Stimulated activated naive B cell treated with anti-CD40 and anti-IgM and Interleukin-4, amounts not matched to agents 10 μg/mL and 1 μg/mL and 100 μg/mL, for 72 hours (primary cell): ENCODE data around the gene ZNF195.
"Not testable (repeated sequence)": the region's sequence is repeated elsewhere in the genome, so short reads cannot be mapped to it uniquely, and the experiment has no call there.

Source experiments
- ATAC-seq, 2 donors: fragments of 150-1000 bp; cut with Tn5 transposase; replicated peaks; 2 replicates each; pipeline ENCODE4 v1.10.0; 2021; ENCODE audit warnings: moderate library complexity in 1 of 2
- DNase-seq: peaks from one replicate; pipeline ENCODE4 v3.0.0; 2021
- H3K27ac Mint-ChIP-seq: one replicate; pipeline ENCODE4 v1.8.0; 2022; ENCODE audit warnings: mild to moderate bottlenecking, mixed read lengths
- H3K27me3 Mint-ChIP-seq, 2 donors: one replicate each; pipeline ENCODE4 v1.8.0; 2022; ENCODE audit warnings: mixed read lengths in 2 of 2
- H3K36me3 Mint-ChIP-seq, 2 donors: one replicate each; pipeline ENCODE4 v1.8.0; 2022; ENCODE audit warnings: mixed read lengths in 2 of 2, mild to moderate bottlenecking in 1 of 2
- H3K4me1 Mint-ChIP-seq, 2 donors: one replicate each; pipeline ENCODE4 v1.8.0; 2022; ENCODE audit warnings: mixed read lengths in 2 of 2, mild to moderate bottlenecking in 1 of 2
- H3K4me3 Mint-ChIP-seq, 2 donors: one replicate each; pipeline ENCODE4 v1.8.0; 2022; ENCODE audit warnings: mild to moderate bottlenecking in 2 of 2, mixed read lengths in 2 of 2, moderate library complexity in 1 of 2
- H3K9me3 Mint-ChIP-seq, 2 donors: one replicate each; pipeline ENCODE4 v1.8.0; 2022; ENCODE audit warnings: mixed read lengths in 2 of 2, mild to moderate bottlenecking in 1 of 2

Gene ZNF195

DNA sequence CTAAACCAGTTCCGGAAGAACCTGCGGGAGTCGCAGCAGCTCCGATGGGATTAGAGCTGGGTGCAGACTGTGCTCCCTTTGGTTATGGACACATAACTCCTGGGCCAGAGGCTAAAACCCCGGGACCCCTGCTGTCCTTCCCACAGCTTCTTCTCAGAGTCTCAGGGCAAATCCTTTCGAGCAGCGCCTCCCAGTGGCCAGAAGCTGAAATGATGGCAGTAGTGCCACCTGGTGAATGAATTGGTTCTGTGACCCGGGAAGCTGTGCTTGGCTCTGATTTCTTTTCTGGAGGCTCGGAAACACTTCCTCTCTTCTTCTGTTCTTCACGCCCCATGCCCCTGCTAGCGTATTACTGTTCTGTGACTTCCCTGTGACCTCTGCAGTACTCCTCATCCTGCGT lies 29.8 kb upstream of the ZNF195 start:
- DNase-seq = peak; percentile 49
- ATAC-seq, H3K27ac Mint-ChIP-seq, H3K36me3 Mint-ChIP-seq, H3K9me3 Mint-ChIP-seq, H3K27me3 Mint-ChIP-seq, H3K4me3 Mint-ChIP-seq: not testable (repeated sequence)
- H3K4me1 Mint-ChIP-seq = peaks cover 8 to 12% of the 10 kb centered on the region in 2 donors

DNA sequence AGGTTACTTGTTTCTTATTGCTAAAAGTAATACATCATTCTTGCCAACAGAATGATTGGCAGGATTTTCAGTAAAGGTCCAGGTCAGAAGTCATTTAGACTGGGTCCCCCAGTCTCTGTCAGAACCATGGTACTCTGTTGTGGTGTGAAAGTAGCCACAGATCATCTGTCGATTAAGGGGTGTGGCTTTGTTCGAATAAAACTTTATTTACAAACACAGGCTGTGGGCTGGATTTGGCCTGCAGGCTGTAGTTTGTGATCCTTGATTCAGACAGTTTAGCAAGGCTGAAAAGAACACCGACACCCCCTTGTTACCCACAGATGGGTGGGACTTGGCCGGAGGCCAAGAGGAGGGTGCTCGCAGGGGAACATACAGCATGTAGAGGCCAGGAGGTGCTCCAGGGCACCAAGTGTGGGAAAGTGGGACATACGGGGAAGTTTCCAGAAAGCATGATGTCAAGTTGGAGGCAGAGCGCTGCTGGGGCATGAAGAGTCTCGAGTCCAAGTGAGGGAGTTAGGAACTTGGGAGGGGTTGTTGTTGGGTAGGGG lies 29.2 kb upstream of the ZNF195 start:
- H3K4me1 Mint-ChIP-seq = peaks cover 8 to 12% of the 10 kb centered on the region in 2 donors
- not testable (repeated sequence) for H3K4me3 Mint-ChIP-seq, H3K27me3 Mint-ChIP-seq, H3K36me3 Mint-ChIP-seq, H3K9me3 Mint-ChIP-seq, H3K27ac Mint-ChIP-seq, DNase-seq, ATAC-seq

DNA sequence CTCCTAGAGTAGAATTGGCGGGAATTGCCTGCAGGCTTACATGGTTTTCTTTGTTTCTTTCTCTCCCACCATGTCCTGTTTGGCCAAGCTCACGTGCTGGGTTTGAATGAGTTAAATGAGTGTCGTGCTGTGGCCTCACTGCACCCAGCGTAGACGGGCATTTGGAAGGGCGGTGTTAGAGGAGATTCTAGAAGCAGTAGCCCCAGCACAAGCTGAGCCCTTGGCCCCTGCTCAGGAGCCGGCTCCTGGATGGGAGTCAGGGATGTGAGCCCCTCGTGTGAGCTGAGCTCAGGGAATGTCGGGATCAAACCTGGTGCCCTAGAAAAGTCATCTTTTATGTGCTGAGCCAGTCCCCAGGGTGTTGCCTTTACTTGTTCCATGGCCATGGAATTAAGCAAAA lies 28.0 kb upstream of the ZNF195 start:
- not testable (repeated sequence) for H3K27me3 Mint-ChIP-seq, DNase-seq, H3K9me3 Mint-ChIP-seq, ATAC-seq, H3K27ac Mint-ChIP-seq, H3K36me3 Mint-ChIP-seq, H3K4me3 Mint-ChIP-seq
- peaks cover 8 to 12% of the 10 kb centered on the region in 2 donors for H3K4me1 Mint-ChIP-seq

DNA sequence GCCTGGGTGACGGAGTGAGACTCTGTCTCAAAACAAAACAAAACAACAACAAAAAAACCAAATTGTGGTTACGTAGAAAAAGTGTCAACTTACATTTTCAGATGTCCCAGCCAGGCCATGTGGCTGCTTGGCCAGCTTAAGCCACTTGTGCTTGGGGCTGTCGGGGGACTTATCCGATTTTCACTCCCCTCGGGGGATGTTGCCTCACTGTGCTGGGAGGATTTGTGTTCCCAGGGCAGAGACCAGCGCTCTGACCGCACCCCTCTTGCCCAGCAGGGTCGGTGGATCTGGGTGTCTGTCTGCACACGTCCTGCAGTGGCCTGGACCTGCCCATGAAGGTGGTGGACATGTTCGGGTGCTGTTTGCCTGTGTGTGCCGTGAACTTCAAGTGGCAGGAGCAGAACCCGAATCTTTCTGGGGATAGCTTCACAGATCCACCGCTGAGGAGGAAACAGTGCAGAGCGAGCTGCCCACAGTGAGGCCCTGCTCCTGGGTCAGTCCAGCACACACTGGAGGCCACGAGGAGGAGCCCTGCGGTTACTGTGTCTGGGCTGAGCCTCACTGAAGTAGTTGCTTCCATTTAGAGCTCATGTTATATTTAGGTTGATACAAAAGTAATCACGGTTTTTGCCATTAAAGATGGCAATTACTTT lies 27.4 kb upstream of the ZNF195 start:
- not testable (repeated sequence) for DNase-seq, H3K4me3 Mint-ChIP-seq, H3K27me3 Mint-ChIP-seq, H3K36me3 Mint-ChIP-seq, ATAC-seq, H3K27ac Mint-ChIP-seq, H3K9me3 Mint-ChIP-seq
- peaks cover 8 to 12% of the 10 kb centered on the region in 2 donors for H3K4me1 Mint-ChIP-seq

DNA sequence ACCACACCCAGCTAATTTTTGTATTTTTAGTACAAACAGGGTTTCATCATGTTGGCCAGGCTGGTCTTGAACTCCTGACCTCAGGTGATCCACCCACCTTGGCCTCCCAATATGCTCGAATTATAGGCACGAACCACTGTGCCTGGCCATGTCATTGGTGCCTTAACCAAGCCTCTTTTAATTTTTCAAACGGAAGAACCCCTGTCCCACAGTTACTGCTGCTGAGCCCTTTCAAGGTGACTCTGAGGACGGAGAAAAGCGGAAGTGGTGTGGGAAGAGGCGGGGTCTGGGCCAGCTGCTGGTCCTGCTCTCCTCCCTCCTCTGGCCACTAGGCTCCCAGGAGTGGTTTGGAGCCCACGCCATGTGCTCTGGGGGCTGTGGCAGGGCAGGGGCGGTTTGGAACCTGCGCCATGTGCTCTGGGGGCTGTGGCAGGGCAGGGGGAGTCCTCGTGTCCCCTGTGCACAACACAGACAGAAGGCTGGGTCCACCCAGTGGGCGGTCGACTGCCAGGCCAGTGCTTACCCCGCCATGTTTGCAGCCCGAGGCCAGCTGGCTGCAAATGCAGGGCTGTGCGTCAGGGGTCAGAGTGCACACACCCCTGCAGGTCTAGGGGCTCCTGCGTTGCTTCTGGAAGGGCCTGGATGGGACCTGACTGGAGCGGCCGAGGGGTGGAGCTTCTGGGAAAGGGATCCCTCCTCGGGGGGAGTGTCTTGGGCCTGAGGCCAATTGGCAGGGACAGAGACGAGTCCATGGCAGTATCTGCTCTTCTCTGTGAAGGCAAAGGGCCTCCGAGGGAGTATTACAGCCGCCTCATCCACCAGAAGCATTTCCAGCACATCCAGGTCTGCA lies 25.4 kb upstream of the ZNF195 start:
- peaks cover 8 to 12% of the 10 kb centered on the region in 2 donors for H3K4me1 Mint-ChIP-seq
- not testable (repeated sequence) for H3K36me3 Mint-ChIP-seq, DNase-seq, H3K9me3 Mint-ChIP-seq, H3K27me3 Mint-ChIP-seq, H3K4me3 Mint-ChIP-seq, H3K27ac Mint-ChIP-seq, ATAC-seq

DNA sequence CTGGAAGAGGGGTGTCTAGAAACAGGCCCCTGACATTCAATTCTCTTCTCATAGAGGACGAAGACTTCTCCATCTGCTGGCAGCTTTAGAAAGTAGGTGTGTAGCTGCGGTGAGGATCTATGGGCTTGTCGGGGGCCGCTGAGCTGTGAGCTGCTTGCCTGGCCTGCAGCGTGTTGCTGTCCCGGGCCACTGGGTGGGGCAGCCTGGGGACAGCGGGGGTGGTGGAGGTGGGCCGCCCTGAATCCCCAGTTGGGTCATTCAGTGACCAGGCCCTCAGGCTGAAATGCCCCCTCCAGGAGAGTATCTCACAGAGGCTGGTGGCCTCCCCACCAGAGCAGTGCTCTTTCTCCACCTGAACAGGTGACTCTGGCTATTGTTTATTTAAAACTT lies 23.9 kb upstream of the ZNF195 start:
- not testable (repeated sequence) for ATAC-seq, H3K4me1 Mint-ChIP-seq, H3K9me3 Mint-ChIP-seq, H3K4me3 Mint-ChIP-seq, H3K36me3 Mint-ChIP-seq, H3K27me3 Mint-ChIP-seq, DNase-seq, H3K27ac Mint-ChIP-seq

DNA sequence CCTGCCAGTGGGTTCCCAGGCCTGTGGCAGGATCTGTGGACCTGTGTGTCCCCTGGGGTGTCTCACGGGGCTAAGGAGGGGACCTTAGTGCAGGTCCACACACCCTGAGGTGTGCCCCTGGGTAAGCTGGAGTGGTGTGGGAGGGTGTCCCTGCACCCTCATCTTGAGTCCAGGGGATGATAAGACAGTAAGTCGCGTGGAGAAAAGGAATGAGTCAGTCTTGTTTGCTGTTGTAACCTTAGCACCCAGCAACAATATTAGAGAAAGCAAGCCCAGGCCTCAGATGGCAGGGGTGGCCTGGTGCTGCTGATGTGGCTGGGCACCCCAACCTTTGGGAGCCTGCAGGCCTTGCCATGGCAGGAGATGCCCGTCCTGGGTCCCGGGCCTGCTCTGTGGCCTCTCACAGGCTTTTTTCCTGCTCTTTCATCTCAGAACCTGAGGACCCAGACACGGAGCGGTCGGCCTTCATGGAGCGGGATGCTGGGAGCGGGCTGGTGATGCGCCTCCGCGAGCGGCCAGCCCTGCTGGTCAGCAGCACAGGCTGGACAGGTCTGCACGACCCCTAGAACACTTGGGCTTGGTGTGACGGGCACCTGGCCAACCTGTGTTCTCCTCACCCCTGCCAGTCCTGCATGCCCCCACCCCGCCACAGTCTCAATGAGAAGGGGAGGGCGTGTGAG lies 23.4 kb upstream of the ZNF195 start:
- not testable (repeated sequence) for H3K4me1 Mint-ChIP-seq, H3K36me3 Mint-ChIP-seq, H3K9me3 Mint-ChIP-seq, ATAC-seq, DNase-seq, H3K4me3 Mint-ChIP-seq, H3K27me3 Mint-ChIP-seq, H3K27ac Mint-ChIP-seq

DNA sequence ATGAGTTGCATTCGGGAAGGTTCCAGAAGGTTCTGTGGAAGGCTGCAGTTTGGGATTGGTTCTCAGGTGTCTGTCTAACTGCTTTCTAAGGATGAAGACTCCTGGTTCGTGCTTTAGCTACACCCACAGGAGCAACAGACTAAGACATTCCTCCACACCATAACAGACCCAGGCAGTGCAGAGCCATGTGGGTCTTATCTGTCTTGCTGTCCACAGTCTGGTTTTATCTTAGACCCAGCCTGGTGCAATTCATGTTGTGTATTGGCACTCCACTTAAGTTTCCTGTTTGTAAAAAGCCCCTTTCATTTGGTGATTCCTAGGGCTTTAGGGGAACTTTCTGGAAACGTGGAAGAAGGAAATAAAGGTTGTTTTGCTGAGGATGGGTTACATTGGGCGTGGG lies 22.1 kb upstream of the ZNF195 start:
- H3K4me3 Mint-ChIP-seq, H3K36me3 Mint-ChIP-seq, H3K27me3 Mint-ChIP-seq, H3K4me1 Mint-ChIP-seq, DNase-seq, ATAC-seq, H3K27ac Mint-ChIP-seq, H3K9me3 Mint-ChIP-seq: not testable (repeated sequence)

DNA sequence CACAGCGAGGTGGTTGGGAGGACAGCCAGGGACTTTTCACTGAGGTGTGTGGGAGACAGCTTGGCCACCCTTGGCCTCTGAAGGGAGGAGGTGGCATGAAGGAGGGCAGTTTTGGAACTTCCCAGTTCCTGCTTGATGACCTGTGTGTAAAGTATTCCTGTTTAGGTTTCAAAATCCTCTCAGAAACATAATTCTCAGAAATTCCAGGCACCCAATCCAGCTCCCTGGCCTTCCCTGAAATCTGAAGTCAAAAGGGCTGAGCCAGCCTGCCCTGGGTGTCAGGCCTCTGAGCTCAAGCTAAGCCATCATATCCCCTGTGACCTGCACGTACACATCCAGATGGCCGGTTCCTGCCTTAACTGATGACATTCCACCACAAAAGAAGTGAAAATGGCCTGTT lies 19.6 kb upstream of the ZNF195 start:
- peaks cover 11 to 15% of the 10 kb centered on the region in 2 donors for H3K27me3 Mint-ChIP-seq
- not testable (repeated sequence) for H3K4me1 Mint-ChIP-seq, DNase-seq, H3K27ac Mint-ChIP-seq, H3K4me3 Mint-ChIP-seq, ATAC-seq, H3K36me3 Mint-ChIP-seq, H3K9me3 Mint-ChIP-seq

DNA sequence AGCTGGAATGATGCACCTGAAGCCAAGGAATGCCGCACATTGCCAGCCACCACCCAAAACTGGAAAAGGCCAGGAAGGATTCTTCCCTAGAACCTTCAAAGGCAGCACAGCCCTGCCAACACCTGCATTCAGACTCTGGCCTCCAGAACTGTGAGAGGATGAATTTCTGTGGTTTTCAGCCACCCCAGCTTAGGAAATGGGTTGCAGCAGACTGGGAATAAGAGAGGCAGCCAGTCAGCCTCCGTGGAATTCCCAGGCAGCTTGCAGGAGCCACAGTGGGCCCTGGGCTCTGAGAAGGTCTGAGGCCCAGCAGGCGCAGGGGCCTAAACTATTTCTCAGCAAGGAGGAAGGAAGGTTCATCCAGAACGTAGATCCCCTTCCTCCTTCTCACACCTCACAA lies 19.2 kb upstream of the ZNF195 start:
- not testable (repeated sequence) for H3K4me1 Mint-ChIP-seq, H3K36me3 Mint-ChIP-seq, H3K27ac Mint-ChIP-seq, DNase-seq, H3K9me3 Mint-ChIP-seq, ATAC-seq, H3K4me3 Mint-ChIP-seq
- H3K27me3 Mint-ChIP-seq = peaks cover 15% of the 10 kb centered on the region in 2 donors

DNA sequence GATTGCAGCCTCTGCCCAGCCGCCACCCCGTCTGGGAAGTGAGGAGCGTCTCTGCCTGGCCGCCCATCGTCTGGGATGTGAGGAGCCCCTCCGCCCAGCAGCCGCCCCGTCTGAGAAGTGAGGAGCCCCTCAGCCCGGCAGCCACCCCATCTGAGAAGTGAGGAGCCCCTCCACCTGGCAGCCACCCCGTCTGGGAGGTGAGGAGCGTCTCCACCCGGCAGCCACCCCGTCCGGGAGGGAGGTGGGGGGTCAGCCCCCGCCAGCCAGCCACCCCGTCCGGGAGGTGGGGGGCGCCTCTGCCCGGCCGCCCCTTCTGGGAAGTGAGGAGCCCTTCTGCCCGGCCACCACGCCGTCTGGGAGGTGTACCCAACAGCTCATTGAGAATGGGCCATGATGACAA lies 18.3 kb upstream of the ZNF195 start:
- H3K27ac Mint-ChIP-seq, H3K9me3 Mint-ChIP-seq, H3K4me3 Mint-ChIP-seq, H3K4me1 Mint-ChIP-seq, ATAC-seq, H3K36me3 Mint-ChIP-seq, DNase-seq: not testable (repeated sequence)
- peaks cover 19 to 24% of the 10 kb centered on the region in 2 donors for H3K27me3 Mint-ChIP-seq

DNA sequence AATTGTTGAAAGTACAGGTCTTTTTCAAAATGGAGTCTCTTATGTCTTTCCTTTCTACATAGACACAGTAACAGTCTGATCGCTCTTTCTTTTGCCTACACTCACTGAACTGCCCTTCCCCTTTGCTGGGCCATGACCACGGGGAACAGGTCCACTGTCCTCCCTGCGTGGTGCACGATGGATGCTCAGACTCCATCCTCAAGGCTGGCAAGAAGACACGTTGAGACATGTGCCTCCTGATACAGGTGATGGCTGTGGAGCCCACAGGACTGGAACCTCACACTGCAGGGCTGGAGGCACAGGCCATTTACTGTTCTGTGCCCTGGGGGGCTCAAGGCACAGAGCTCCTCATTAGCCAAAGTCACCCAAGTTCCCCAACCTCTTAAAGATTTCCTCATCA lies 16.5 kb upstream of the ZNF195 start:
- H3K4me3 Mint-ChIP-seq = not testable (repeated sequence)

DNA sequence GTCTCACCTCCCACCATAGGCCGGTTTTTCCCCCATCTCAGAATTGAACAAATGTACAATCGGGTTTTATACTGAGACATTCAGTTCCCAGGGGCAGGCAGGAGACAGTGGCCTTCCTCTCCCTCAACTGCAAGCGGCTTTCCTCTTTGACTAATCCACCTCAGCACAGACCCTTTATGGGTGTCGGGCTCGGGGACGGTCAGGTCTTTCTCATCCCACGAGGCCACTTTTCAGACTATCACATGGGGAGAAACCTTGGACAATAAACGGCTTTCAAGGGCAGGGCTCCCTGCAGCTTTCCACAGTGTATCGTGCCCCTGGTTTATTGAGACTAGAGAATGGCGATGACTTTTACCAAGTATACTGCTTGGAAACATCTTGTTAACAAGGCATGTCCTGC lies 16.0 kb upstream of the ZNF195 start:
- H3K36me3 Mint-ChIP-seq, H3K4me1 Mint-ChIP-seq, H3K27ac Mint-ChIP-seq, DNase-seq, H3K4me3 Mint-ChIP-seq, ATAC-seq, H3K9me3 Mint-ChIP-seq: not testable (repeated sequence)
- H3K27me3 Mint-ChIP-seq = peaks cover 27 to 31% of the 10 kb centered on the region in 2 donors

More for the DNA sequence above, 16.5 kb upstream of the ZNF195 start:
- not testable (repeated sequence) for H3K9me3 Mint-ChIP-seq, ATAC-seq, H3K27ac Mint-ChIP-seq, H3K4me1 Mint-ChIP-seq, H3K36me3 Mint-ChIP-seq, DNase-seq
- peaks cover 27 to 31% of the 10 kb centered on the region in 2 donors for H3K27me3 Mint-ChIP-seq

DNA sequence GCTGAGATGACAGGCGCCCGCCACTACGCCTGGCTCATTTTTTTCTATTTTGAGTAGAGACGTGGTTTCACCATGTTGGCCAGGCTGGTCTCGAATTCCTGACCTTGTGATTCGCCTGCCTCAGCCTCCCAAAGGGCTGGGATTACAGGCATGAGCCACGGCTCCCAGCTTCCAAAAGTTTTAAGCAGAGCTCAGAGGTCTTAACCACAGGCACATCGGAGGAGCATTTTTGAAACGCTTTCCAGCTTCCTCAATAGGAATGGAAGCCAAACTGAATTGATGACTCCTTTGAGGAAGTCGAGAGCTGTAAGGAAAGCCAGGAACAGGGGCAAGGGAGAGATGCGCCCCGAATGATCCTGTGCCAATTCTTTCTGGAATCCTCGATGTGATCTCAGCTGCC lies 14.5 kb upstream of the ZNF195 start:
- not testable (repeated sequence) for H3K4me3 Mint-ChIP-seq, DNase-seq, H3K27ac Mint-ChIP-seq, H3K36me3 Mint-ChIP-seq, H3K4me1 Mint-ChIP-seq, H3K9me3 Mint-ChIP-seq, ATAC-seq
- H3K27me3 Mint-ChIP-seq = peaks cover 23 to 31% of the 10 kb centered on the region in 2 donors
